HG02938 (cell line): ENCODE measurements around the gene TMC1.

Source experiments
- ATAC-seq: cut with Tn5 transposase; IDR thresholded peaks from one replicate; pipeline ENCODE4 v1.9.1; 2021; ENCODE audit warnings: mild to moderate bottlenecking, moderate library complexity; ENCODE audit not compliant: unreplicated experiment

TMC1 gene

DNA sequence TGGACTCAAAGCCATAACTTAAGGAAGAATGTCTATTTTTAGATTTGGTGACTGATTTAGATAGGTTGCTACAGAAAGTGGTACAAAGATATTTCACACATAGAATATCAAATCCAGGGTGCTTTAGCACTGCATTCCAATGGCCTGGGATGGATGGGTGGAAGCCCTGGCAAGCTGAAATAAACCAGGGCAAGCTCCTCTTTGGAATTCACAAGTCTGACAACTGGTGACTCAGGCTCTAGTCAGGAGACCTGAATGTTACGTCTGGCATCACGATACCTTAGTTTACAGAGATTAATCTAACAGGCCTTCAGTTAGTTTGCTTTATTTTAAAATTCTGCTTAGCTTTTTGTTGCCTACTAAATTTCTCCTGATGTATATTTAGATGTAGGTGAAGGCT is 144.0 kb downstream of the TMC1 start:
- ATAC-seq, result no peak

DNA sequence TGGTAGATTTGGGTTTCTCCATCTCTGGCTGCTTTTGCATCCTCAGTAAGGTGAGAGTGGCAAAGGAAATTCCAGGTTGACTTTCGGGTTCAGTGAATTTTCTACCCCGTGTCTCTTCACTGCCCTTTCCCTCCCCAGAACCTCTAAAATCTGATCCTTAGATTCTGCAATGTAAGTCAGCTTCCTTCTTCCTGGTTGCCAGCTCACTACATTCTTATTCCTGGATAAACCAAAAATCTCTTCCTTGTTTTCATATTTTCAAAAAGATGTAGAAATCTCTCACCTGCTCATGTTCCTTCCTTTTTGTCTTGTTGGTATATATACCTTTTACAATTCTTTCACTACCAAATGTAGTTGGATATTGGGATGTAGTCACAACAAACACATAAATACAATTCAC is 145.8 kb downstream of the TMC1 start:
- no peak for ATAC-seq

DNA sequence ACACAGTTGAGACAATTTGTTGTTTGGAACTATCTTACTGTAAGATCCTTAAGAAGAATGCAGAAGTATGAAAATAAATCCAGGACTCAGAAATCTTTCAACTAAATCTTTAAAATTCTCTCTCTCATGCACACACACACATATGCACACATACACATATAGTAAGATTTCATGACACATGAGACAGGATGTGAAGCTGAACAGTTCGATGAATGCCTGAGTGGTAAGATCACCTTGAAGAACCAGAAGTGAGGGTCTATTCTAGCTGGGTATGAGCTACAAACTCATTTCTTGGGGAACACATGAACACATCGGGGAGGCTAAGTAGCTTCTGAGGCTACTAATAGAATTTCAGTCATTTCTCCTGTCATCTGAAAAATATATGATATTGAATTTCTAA is 153.6 kb downstream of the TMC1 start:
- ATAC-seq, result no peak

DNA sequence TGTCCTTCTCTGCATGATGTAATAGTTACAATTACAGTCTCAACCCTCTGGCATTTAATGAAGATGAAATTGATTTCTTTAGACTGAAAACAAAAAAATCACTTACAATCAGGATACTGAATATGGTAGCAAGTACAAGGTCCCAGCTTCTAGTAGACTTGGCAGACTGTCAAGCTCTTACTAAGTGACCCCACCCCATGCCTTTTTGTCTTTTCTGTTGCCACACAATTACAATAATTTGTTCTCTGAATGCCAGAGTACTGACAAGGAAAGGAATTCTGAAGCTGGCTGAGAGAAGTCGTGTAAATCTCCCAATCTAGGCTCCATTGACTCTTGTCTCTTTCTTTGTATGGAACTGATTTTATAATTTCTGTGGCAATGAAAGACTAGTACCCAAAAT is 154.2 kb downstream of the TMC1 start:
- no peak for ATAC-seq

DNA sequence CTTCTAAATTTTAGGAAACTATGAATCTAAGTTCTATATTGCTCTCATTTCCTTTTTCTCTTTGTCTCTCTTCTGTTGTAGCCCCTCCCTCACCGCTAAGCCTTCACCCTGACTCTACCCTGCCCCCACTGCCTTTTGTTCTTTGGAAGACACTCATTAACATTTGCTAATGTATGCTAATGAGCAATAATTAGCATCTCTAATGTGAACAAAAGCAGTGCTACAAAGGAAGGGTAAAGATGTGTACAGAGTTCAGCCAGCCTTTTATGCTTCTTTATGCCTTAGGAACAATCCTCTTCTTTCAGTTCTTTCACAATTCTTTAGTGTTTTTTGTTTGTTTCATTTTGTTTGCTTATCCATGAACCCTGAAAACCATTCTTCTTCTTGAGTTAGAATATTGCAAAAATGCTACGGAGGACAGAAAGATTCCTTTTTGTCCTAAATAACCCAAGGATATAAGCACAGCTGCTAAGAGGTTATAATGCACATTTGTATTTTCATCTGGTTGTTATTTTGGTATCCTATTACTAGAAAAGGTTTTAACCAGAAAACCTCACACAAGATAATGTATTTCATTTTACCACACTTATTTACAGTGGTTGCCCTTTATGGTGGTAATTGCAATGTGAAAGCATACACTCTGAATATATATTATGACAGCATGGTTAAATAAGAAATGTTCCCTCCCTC is 159.3 kb downstream of the TMC1 start:
- no peak for ATAC-seq

DNA sequence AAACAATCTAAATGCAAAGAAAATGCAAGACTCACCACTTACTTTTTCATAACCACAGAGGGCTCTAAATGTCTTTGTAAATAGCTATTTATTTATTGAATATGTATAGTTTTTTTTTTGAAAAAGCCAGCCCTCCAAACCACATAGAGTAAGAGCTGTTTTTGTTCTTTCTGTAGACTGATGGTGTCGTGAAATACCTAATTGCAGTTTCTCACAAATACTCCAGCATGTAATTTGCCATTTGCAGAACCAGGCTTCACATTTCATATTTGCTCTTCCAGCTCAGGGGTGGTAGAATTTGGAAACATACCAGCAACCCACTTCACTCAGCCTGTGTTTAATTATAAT is 159.8 kb downstream of the TMC1 start:
- no peak for ATAC-seq

DNA sequence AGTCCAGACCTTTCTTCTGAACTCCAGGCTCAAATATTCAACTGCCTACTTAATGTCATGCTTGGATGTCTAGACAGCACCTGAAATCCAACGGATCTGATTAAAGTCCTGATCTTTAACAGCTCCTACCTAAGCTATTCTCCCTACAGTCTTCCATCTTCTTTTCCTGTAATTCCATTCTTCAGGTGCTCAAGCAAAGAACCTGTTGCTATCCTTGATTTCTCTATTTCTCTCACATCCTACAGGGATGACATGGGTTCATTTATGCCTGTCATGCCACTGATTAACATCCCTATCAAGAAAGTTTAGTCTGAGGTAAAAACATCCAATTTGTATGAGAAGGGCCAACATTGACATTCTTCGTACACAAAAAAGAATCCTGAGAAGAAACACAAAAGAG is 163.2 kb downstream of the TMC1 start:
- ATAC-seq, result no peak

DNA sequence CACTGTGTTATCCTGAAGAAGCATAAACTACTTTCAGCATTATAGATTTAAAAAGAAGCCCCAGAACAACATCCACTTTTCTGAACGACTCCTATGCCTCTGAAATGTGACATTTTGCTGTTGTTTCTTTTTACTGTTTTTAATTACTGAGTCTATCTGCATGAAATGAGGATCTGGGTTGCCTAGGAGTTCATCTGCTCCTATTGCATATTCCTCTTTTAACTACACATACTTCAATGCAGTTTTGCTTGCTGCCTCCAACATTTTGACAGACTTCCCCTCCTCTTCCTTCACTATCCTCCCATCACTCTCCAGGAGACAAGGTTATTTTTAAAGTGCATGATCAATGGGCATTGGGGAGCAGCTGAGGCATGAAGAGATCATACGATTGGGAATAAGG is 164.5 kb downstream of the TMC1 start:
- ATAC-seq, result no peak

DNA sequence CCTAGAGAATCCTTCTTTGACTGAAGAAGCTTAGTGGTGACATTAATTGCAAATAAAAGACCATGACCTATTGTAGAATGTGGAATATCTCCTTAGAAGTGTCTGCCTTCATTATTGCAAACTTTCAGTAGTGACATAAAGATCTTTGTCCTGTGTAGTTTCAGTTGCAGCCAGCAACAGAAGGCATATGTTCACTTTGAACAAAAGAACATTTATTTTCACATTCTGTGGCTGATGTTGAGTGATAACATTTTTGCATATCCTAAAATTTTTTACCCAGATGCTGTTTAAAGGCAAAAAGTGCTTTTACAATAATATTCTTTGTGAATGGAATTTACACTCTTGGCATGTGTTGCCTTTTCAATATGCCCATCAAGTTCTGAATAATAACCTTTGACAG is 165.9 kb downstream of the TMC1 start:
- ATAC-seq, result no peak

DNA sequence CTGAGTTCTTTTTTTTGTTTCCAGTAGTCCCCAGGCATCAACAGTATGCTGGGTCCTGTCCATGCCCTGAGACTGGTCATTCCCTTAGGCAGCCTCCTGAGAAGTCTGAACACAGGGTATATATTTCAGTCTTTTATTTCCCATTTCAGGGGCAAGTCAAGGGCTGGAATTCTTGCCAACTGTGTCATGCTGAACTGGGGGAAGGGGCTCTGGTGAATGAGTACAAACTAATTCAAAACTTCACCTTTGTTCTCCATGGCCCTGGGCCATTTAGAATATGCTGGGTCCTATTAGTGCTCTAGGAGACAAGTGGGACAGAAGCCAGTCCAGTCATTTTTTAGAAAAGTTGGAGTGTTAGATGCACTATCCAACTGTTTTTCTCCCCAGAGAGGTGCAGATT is 170.3 kb downstream of the TMC1 start:
- no peak for ATAC-seq

DNA sequence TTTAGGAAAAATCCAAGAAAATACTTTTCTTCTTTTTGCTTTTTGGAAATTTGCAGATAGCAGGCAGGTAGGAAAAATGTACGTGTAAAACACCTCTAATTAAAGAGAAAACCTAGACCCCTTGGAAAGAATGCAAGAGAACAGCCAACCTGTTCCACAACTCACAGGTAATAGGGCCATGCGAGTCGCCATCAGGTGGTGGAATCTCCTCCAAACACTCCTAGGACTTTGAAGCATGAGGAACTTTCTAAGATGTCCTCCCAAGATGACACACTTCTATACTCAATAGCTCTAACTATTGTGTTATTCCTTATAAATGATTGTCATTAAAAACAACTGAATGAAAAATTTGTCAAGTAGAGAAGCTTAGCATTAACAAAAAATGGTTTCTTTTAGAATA is 174.0 kb downstream of the TMC1 start:
- ATAC-seq, result no peak

DNA sequence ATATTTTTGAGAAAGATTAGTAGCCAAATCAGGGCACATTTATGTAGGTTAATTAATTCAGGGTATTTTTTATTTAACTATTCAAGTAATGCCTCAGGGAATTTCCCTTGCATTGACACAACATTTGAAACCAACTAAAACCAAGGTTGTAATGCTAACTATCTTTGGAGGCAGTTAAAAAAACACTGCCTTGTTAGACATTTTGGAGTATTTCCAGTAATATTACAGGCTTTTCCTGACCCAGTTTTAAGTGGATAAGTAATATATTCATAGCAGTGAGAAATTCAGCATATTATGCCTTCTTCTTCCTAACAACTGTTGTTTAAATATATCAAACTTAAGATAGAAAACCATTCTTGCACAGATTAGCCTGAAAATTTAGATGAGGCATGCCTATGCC is 175.1 kb downstream of the TMC1 start:
- ATAC-seq, result no peak

DNA sequence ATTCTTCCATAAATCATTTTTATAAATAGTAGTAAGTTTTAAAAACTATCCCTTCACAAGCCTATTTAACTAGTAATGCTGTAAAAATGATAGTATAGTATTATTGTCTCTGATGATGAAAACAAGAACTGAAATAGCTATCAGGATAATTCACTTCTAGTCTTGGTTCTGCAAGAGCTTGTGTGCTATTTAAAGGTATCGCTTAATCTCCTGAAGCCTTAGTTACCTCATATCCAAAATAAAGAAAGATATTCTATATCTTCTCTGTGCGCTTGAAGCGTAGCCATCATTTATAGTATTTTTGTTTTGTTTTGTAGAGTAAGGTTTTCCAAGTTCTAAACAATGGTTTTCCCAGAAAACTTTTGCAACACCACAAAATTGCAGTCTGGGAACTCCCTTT is 180.1 kb downstream of the TMC1 start:
- ATAC-seq, result no peak

DNA sequence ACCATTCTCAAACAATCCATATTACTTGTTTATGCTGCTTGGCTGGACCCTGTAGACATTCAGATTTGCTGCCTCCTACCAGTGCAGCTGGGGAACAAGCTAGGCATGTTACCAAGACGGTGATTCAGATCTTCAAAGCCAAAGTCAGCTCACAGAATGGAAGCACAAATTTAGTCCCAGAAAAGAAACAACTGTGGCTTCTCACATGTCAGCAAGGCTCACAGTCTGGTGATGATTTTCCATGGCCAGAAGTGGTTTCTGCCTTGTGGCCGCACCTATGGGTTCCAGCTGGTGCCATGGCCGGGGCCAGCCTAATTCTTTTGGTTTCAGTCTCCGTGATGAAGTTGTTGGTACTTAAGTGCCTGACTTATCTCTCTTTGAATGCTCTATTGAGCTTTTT is 182.2 kb downstream of the TMC1 start:
- ATAC-seq, result no peak

DNA sequence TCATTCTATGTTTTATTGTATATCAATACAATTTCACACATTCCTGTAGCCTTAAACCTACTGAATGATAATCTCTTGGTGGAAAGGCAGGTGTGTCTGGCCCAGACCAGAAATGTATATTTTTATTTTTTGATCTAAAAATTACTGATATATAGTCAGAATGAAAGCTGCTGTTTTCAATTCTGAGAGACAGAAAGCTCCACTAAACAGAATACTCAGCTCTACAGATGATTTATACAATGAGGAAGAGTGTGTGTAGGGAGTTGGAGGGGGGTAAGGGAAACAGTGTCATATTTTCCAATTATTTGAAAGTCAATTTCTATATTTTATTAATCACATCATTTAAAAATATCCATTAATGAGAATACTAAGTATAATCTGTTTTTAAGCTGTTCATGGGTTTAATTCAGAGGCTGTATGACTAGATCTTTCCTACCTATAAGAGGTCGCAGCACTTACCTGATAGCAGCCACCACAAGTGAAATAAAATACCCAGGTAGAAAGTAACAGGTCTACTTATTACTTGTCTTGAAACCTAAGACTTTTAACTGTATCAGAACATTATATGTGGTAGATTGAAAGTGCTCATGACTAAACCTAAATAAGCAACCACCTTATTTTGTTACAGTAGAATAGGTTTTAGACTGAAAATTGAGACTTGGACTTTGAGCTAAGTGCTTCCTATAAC is 183.4 kb downstream of the TMC1 start:
- ATAC-seq, result no peak

DNA sequence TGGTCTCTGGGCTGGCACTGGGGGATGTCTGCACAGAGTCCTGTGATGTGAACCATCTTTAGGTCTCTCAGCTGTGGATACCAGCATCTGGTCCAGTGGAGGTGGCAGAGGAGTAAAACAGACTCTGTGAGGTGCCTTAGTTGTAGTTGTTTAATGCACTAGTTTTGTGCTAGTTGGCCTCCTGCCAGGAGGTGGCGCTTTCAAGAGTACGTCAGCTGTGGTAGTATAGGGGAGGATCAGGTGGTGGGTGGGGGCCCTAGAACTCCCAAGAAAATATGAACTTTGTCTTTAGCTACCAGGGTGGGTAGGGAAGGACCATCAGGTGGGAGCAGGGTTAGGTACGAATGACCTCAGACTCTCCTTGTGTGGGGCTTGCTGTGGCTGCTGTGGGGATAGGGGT is 197.1 kb downstream of the TMC1 start:
- no peak for ATAC-seq

DNA sequence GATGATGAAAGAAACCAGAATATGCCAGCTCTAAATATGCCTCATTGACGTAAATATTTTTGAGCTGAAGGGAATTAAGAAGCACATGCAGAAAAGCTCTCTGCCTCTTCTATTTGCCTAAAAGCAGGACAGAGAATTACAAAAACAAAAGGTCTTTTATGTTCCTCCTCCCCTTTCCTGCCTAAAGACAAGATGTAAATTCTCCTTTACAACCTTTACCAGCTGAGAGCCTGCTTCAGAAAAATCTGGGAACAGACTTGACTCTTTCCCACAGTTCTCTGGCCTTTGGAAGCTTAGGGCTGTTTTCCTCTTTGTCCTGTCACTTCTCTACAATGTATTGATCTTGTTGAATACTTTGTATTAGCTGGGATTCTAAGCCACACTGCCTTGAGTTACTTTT is 199.7 kb downstream of the TMC1 start:
- ATAC-seq, result no peak

DNA sequence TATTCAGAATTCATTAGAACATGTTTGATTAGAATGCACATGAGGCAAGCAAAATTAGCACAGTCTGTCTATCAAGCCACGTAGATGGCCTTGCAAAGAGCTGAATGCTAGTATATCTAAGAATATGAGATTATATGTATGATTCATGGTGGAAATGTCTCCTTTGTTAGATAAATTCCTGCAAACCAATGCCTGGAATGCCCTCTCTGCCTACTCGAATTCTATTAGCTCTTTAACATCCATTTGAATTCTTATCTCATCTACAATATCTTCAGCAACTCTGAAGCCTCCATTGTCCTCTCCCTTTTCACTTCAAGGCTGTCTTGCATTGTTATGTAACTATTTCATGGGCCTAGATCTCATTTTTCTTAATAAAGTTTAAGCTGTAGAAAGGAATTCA is 205.5 kb downstream of the TMC1 start:
- no peak for ATAC-seq

DNA sequence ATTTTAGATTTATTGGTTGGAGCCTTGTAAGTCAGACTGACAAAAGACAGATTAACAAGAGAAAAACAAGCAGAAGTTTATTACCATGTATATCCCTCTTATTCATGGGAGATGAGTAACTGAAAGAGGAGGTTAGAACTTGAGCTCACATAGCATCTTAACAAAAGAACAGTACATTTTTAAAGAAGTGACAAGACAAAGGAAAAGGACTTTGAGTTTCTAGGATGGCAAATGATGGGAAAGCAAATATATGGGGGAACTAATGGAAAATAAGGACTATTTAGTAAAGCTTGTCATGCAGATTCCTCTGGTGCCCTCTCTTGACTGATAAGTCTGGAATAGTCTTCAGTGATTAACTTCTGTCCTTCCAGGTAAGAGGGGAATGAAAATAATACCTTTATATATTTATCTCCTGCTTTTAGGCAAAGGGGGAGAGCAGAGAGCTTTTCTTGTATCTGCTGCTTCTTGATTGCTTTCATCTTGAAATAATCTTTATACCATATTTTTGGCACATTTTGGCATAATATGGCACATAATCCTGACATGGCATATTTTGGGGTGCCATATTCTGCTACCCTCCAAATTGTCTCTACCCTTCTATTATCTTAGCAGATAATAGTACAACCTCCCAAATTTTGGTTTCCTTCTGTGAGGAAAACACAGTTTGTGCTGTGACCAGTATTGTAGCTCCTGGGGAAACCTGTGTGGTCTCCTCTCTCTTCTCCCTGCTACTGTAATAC is 206.8 kb downstream of the TMC1 start:
- ATAC-seq, result no peak

DNA sequence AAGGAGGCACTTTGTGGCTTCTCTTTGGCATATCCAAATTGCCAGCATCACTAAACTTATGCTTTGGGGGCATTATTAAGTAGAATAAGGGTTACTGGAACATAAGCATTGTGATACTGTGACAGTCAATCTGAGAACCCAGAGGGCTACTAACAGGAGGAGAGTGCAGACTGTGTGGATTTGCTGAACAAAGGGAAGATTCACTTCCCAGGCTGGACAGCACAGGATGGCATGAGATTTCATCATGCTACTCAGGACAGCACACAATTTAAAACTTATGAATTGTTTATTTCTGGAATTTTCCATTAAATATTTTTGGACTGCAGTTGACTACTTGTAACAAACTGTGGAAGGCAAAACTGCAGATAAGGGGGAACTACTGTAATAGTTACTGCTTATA is 212.5 kb downstream of the TMC1 start:
- no peak for ATAC-seq

DNA sequence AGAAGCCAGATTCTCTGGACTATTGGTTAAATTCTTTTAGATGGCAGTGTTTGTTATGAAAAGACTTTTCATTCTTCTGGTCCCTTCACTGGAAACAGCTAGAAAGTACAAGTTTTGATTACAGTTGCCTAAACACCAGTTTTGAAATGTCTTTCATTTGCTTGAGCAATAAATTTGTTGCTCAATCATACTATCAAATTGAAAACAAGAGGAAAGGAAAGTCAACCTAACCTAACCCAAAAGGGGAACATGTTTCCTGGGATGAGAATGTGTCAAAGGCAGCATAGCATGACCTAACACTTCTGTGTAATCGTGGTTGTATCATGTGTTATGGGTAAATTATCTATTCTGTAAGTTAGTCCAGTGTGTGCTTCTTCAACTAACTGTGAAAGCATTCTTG is 213.2 kb downstream of the TMC1 start:
- ATAC-seq, result no peak

DNA sequence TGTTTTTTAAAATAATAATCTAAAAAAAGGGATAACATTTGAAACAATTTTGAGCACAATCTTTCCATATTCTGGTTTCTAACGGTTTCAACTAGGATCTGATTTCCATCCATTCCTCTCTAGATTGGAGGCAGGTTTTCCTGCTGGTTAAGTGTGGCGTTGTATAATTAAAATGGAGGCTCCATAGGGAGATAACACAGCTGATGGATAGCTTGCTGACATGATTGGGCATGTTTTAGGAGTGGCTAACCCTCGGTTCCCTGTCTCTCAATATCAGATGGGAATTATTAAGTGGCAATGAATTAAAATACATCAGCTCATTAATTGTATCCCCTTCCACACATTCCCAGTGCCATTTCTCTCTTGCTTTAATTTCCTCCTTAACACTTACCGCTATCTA is 222.4 kb downstream of the TMC1 start:
- ATAC-seq, result no peak
